NCI-H1436 (cell line): ENCODE data around the gene POU3F3.

Experiments used
- DNase-seq: peaks from one replicate; lab custom pipeline; 2025; lab: John Stamatoyannopoulos, UW

Gene POU3F3

GRCh38 chr2:104853534-104854497 lies at the start of gene POU3F3:
POU3F3 (plus strand) TSS chr2:104854115; CDS start chr2:104855511, 1,396 bp downstream.
- DNase-seq: no peak

GRCh38 chr2:104804148-104804890 lies 49.6 kb upstream of the POU3F3 start:
- DNase-seq: no peak

- DNase-seq: no peak
Observed at GRCh38 chr2:104812286-104812685, 41.6 kb upstream of the POU3F3 start.

- DNase-seq: no peak
Observed at GRCh38 chr2:104816143-104816542, 37.8 kb upstream of the POU3F3 start.

- DNase-seq: no peak
Observed at GRCh38 chr2:104818264-104818663, 35.7 kb upstream of the POU3F3 start.

GRCh38 chr2:104820126-104820525 lies 33.8 kb upstream of the POU3F3 start:
- no peak for DNase-seq

GRCh38 chr2:104825124-104825865 lies 28.6 kb upstream of the POU3F3 start:
- no peak for DNase-seq

GRCh38 chr2:104826016-104826415 lies 27.9 kb upstream of the POU3F3 start:
- no peak for DNase-seq

- no peak for DNase-seq
Observed at GRCh38 chr2:104831742-104832141, 22.2 kb upstream of the POU3F3 start.

GRCh38 chr2:104834431-104835153 lies 19.3 kb upstream of the POU3F3 start:
- no peak for DNase-seq

- DNase-seq: no peak
Observed at GRCh38 chr2:104836265-104836664, 17.6 kb upstream of the POU3F3 start.

- no peak for DNase-seq
Observed at GRCh38 chr2:104836841-104837240, 17.1 kb upstream of the POU3F3 start.

GRCh38 chr2:104840156-104840555 lies 13.8 kb upstream of the POU3F3 start:
- DNase-seq: no peak

GRCh38 chr2:104840893-104841585 lies 12.9 kb upstream of the POU3F3 start:
- DNase-seq: no peak

GRCh38 chr2:104841744-104842143 lies 12.2 kb upstream of the POU3F3 start:
- DNase-seq: no peak

- no peak for DNase-seq
Observed at GRCh38 chr2:104844807-104845551, 8.9 kb upstream of the POU3F3 start.

- DNase-seq: no peak
Observed at GRCh38 chr2:104845552-104845931, 8.4 kb upstream of the POU3F3 start.

GRCh38 chr2:104845946-104846785 lies 7.7 kb upstream of the POU3F3 start:
- no peak for DNase-seq
